ENCODE data around the gene DNAJC2. TPM values are rescaled to one million over a fixed set of nuclear protein-coding genes. Genes with fewer than 3 reads are reported as not detected.
A peak's percentile ranks its signal among the peaks of the same experiment; 100 is the strongest.

DNAJC2 gene
- polyA plus RNA-seq, 1 donor from 2014 or later, result 29.7 TPM

- TF ChIP-seq EP300 (conservative IDR thresholded peaks at IDR 0.05; ENCODE audit: poor library complexity, severe bottlenecking) (no peak), MXI1 (conservative IDR thresholded peaks at IDR 0.05; ENCODE audit: poor library complexity, severe bottlenecking) (no peak), RAD21 (conservative IDR thresholded peaks at IDR 0.05) (no peak), CTCF (IDR thresholded peaks at IDR 0.05; ENCODE audit: poor library complexity, severe bottlenecking) (no peak), TAF1 (IDR thresholded peaks at IDR 0.05; ENCODE audit: low read depth) (no peak), REST (IDR thresholded peaks at IDR 0.05; ENCODE audit: borderline replicate concordance) (no peak), SMC3 (conservative IDR thresholded peaks at IDR 0.05; ENCODE audit: poor library complexity) (no peak), EZH2 (IDR thresholded peaks at IDR 0.05; ENCODE audit: borderline replicate concordance, insufficient read depth, low read length, poor library complexity, severe bottlenecking) (no peak), POLR2AphosphoS5 (IDR thresholded peaks at IDR 0.05) (no peak)
- Histone ChIP-seq H3K27ac (ENCODE audit: low read length) (peak overlapping the region; percentile 83), H3K9me3 (ENCODE audit: low read length) (no peaks in the 10 kb centered on the region), H3F3A (ENCODE audit: insufficient read depth, low read length, poor library complexity, severe bottlenecking) (no peaks in the 10 kb centered on the region), H3K9me2 (ENCODE audit: insufficient read depth, low read length) (no peaks in the 10 kb centered on the region), H3K4me3 (ENCODE audit: low read length) (peak overlapping the region; percentile 92), H4K20me1 (ENCODE audit: insufficient read depth) (no peaks in the 10 kb centered on the region), H3K36me3 (ENCODE audit: insufficient read depth, low read length) (no peaks in the 10 kb centered on the region), H3K4me2 (ENCODE audit: low read length) (peak overlapping the region; percentile 97), H3K9ac (ENCODE audit: low read length) (peak overlapping the region; percentile 92), H3K27me3 (ENCODE audit: insufficient read depth, low read depth, low read length) (no peaks in the 10 kb centered on the region), H2AFZ (ENCODE audit: low read depth, low read length) (peak overlapping the region; percentile 74), H3K79me2 (replicated peaks; ENCODE audit: insufficient read depth, low read length) (peaks cover 21% of the 10 kb centered on the region)
These were observed 46.8 kb downstream of the DNAJC2 start for GRCh38 chr7:103297837-103298179.

GRCh38 chr7:103296901-103297836, 47.4 kb downstream of the DNAJC2 start, which contains the start of gene PMPCB:
Gene PMPCB (plus strand): TSS chr7:103297435. CDS start chr7:103297460, 25 bp downstream.
- Histone ChIP-seq H2AFZ (ENCODE audit: low read depth, low read length) (peak within 1 kb of the TSS; percentile 74), H3K9me2 (ENCODE audit: insufficient read depth, low read length) (no peaks in the 10 kb centered on the region), H3K27me3 (ENCODE audit: insufficient read depth, low read depth, low read length) (no peaks in the 10 kb centered on the region), H3K9ac (ENCODE audit: low read length) (peak within 1 kb of the TSS; percentile 92), H3K9me3 (ENCODE audit: low read length) (no peaks in the 10 kb centered on the region), H3K27ac (ENCODE audit: low read length) (peak within 1 kb of the TSS; percentile 83), H3K4me2 (ENCODE audit: low read length) (peak within 1 kb of the TSS; percentile 97), H3K79me2 (replicated peaks; ENCODE audit: insufficient read depth, low read length) (peaks cover 21% of the 10 kb centered on the region), H3K4me3 (ENCODE audit: low read length) (peak within 1 kb of the TSS; percentile 92), H3F3A (ENCODE audit: insufficient read depth, low read length, poor library complexity, severe bottlenecking) (no peaks in the 10 kb centered on the region), H4K20me1 (ENCODE audit: insufficient read depth) (no peaks in the 10 kb centered on the region), H3K36me3 (ENCODE audit: insufficient read depth, low read length) (no peaks in the 10 kb centered on the region)
- TF ChIP-seq REST (IDR thresholded peaks at IDR 0.05; ENCODE audit: borderline replicate concordance) (peak; percentile 78), TAF1 (IDR thresholded peaks at IDR 0.05; ENCODE audit: low read depth) (peak; percentile 96), MXI1 (conservative IDR thresholded peaks at IDR 0.05; ENCODE audit: poor library complexity, severe bottlenecking) (peak; percentile 77), SMC3 (conservative IDR thresholded peaks at IDR 0.05; ENCODE audit: poor library complexity) (peak; percentile 86), POLR2AphosphoS5 (IDR thresholded peaks at IDR 0.05) (peak; percentile 93), EP300 (conservative IDR thresholded peaks at IDR 0.05; ENCODE audit: poor library complexity, severe bottlenecking) (peak; percentile 25), CTCF (IDR thresholded peaks at IDR 0.05; ENCODE audit: poor library complexity, severe bottlenecking) (peak; percentile 97), RAD21 (conservative IDR thresholded peaks at IDR 0.05) (peak; percentile 69), EZH2 (IDR thresholded peaks at IDR 0.05; ENCODE audit: borderline replicate concordance, insufficient read depth, low read length, poor library complexity, severe bottlenecking) (no peak)
